NCI-H1048 (cell line): ENCODE results near the gene DIP2C.
"Not testable (repeated sequence)": the region's sequence is repeated elsewhere in the genome, so short reads cannot be mapped to it uniquely, and the experiment has no call there.

Source experiments
- DNase-seq: peaks from one replicate; lab custom pipeline; 2025; lab: John Stamatoyannopoulos, UW

DIP2C gene

DNA sequence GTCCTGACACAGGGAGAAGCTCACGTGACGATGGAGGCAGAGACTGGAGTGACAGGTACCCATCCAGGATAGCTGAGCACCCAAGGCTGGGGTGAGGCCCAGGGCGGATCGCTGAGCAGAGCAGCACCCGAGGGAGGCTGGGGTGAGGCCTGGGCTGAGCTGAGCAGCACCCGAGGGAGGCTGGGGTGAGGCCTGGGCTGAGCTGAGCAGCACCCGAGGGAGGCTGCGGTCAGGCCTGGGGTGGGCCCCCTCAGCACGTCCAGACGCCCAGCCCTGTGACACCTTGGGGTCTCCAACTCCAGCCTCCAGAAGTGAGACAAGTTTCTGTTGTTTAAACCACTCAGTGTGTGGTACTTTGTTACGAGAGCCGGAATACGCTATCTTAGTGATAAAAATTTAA, 318.0 kb downstream of the DIP2C start:
- no peak for DNase-seq

DNA sequence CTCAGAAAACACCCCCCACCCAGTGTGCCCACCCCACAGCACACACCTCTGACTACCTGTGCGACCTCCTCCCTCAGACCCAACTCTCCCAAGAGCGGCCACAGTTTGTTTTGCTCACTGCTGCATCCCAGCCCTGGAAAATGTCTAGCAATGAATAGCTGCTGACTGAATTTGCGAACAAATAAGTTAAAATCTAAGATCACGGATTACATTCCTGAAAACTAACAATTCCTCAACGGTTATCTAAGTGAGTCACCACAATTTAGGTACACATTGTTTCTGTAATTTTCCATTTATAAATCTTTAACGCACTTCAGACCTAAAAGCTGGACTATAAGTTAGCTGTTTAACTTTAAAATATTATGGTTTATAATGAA, 319.0 kb downstream of the DIP2C start:
- no peak for DNase-seq

DNA sequence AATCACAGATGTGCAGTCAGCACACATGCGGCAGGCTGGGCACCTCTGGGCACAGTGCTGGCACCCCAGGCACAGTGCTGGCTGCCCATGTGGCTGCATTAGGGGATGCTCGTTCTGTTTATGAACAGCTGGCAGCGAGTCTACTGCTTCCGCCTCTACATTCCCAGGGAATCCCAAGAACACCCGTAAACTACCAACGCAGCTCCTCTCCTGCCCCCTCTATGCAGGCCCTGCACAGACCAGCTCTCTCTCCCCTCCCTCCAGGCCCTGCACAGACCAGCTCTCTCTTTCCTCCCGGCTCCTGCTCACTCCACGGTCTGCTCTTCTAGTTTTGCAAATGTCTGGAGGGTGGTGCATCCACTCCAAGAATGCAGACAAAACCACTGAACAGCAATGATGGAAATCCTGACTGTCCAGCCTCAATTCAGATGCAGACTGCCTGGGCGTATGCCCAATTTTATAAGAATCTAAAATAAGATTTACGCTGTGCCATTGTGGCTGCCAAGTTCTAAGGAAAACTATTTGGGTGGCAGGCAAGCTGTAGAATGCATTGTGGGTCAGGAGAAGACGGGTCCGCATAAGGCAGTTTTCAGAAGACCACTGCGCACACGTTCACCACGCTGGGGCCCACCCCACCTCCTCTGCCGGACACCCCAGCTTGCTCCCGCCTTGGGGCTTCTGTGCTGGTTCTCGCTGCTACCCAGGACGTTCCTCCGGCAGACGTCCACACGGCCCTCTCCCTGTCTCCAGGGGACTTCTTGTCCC, 319.6 kb downstream of the DIP2C start:
- no peak for DNase-seq

DNA sequence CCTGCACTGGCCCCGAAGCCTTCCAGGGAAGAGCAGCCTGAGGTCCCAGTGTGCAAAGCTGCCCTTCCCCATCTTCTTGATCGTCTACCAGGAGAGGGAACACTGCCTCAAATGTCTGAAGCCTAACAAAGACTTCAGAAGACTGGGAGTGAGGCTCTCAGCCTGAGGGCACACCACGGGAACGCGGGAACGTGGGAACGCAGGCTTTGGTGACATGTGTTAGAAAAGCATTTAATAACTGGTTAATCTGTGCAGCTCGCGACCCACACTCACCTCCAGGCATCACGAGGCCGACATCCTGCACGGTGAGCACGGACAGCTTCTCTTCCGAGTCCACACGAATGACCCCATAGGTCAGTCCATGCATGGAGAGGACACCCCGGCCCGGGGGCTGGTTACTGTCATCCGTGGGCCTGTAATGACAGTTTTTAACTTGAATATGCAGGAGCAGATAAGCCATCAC, 320.2 kb downstream of the DIP2C start:
- DNase-seq: no peak

DNA sequence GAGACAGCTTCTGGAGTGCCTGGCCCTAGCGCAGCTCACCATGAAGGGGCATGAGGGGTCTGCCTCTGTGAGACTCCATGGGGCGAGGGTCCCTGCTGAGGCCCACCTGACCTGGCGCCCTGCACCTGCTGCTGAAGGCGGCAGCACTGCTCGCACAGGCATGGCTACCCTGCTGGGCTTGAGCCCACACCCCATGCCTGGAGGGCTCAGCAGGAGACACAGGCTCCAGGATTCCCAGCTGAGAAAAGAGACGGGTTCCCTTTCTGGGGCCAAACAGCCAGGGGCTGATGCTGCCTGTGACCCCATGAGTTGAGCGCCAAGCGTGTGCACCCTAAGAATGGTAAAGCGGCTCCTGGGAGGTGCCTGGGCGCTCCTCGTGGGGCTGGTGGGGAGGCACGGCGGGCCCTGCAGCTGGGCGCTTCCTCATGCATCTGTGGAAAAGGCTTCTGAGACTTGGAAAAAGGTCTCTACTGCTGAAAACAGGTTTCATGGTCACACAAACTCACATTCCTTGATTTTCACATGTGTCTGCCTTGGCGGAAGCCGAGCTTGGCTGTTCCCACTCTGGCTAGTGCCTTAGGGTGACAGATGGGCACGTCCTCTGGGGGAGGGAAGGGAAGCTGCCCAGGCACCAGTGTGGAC, 320.8 kb downstream of the DIP2C start:
- DNase-seq: no peak

DNA sequence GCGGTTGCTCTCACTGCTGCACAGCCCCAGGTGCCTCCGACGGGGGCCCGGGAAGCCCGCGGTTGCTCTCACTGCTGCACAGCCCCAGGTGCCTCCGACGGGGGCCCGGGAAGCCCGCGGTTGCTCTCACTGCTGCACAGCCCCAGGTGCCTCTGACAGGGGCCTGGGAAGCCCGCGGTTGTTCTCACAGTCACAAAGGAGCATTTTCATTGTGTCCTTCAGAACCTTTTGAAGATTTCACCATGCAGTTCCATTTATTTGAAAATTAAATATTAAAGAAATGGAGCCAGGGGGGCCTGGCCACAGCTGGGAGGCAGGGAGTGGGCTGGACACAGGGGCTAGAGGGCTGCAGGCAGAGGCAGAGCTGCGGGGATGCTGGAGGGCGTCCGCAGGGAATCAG, 321.4 kb downstream of the DIP2C start:
- DNase-seq: not testable (repeated sequence)

DNA sequence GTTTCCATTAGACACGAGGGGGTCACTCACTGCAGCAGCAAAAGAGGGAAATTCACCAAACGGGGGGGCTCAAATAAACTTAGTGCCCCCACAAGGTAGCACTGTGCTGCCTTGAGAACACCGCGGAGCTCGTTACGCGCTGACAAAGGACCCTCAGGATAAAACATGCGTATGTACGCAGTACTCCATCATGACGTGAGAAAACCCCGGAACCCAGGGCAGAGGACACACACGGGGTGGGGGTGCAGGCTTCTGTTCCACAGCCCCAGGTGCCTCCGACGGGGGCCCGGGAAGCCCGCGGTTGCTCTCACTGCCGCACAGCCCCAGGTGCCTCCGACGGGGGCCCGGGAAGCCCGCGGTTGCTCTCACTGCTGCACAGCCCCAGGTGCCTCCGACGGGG, 321.8 kb downstream of the DIP2C start:
- no peak for DNase-seq

DNA sequence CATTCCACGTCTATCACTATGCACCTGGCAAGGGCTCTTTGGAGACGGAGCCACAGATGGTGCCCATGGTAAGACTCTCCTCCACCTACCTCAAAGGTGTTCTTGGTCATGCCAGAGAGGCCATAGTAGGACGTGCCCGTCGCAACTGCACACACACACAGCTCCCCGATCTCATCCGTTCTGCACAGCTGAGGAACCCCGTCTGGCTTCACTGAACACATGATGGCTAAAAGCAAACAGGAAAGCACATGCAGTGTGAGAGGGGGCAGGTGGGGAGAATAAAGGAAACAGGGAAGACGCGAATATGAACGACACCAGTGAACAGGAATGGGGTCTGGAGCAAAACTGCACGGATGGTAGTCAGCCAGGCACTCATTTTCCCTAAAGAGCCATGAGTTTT, 323.3 kb downstream of the DIP2C start:
- no peak for DNase-seq

DNA sequence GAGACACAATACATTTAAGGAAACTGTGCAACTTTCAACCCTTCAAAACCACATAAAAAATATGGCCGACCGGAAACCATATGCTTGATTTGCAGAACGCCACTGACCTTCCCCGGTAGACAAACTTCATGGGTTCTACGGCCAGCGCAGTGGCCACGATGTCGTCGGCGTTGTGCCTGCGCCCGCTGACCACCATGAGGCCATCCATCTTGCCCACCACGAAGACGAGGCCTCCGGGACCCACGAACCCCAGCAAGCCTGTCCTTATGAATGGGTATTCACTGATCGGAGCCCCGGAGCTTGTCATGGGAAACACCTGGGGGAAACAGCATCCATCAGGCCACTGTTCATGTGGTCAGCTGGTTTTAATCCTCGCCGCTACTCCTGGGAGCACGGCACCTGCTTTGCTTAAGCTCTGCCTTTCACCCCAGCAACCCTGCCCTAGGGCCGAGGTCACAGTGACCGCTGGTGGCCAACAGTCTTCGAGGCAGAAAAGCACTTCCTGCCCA, 325.1 kb downstream of the DIP2C start:
- no peak for DNase-seq

DNA sequence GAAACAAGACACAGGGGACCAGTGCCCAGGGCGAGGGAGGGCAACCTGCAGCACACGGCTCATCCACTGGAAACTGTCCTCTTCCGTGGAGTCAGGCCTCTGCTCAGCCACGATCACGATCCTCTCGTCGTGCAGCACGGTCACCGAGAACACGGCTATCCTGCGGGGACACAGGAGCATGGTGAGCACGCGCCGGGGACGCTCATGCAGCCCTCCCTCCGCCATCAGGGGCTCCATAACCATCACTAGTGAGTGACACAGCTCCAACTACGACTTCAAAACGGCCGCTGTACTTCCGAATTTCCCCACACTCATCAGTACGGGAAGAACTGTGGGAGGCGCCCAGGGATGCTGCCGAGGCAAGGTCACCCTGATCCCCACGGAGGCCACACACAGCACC, 326.3 kb downstream of the DIP2C start:
- DNase-seq: no peak

DNA sequence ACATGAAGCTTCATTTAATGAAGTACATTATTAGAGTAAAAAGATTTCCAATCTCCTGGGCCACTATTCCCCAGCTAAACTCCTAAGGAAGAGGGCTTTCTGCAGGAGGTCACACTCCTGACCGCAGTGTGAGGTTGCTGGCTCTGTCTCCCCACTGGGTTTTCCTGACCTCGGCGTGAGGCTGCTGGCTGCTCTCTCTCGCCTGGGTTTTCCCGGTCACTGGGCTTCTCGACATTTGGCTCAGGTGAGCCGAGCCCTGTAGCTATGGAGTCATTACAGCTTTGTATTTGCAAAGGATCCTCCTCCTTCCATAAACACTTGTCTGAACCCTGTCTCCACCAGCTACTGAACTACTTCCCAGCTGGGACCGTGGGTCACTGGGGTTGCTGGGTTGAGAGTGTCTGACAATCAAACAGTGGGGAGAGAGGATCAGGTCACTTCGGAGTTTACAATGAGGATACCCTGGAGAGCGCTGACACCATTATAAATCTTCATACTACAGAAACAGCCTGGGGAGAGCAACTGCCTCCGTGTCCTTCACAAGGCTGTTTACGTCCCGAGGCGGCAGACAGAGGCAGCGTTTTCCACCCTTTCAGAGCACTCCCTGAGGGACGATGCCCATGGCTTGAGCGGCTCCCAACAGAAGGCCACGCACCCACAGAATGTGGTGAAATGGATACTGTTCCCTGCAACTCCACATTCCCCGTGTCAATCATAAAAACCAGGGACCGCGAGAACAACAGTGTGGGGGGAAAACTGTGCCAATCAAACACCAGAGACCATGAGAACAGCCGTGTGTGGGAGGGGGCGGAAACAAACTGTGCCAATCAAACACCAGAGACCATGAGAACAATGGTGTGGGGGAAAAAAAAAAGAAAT, 328.0 kb downstream of the DIP2C start:
- no peak for DNase-seq

DNA sequence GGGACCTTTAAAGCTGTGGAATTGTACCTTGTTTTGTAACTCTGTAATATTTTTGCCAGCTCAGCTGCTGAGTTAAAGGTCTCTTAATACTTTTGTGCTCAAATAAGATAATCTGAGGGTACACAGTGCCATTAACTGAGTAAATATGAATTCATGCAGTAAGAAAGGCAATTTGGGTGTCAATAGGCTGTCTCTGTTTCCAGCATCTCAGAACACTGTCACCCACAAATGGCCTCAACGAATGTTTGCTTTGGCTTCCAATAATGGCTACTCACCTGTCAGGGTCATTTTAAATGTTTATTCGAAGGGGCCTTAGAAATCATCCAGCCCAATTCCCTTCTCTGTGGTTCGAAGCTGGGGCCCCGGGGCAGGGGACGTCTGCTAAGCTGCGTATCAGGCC, 328.8 kb downstream of the DIP2C start:
- no peak for DNase-seq

DNA sequence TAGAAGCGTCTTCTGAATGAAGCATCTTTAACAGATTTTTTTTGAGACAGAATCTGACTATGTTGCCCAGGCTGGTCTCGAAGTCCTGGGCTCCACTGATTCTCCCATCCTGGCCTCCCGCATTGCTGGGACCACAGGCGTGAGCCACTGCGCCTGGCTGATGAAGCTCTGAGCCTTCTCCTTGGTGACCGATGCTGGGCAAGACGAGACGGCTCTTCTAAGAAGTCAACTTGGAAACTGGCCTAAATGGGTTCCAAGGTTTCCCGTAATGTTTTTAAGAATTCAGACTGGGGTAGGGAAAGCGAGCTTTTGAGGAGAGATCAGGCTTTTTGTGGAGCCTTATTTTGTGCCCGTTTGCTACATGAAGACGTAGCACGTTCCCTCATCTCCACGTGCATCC, 329.7 kb downstream of the DIP2C start:
- no peak for DNase-seq

DNA sequence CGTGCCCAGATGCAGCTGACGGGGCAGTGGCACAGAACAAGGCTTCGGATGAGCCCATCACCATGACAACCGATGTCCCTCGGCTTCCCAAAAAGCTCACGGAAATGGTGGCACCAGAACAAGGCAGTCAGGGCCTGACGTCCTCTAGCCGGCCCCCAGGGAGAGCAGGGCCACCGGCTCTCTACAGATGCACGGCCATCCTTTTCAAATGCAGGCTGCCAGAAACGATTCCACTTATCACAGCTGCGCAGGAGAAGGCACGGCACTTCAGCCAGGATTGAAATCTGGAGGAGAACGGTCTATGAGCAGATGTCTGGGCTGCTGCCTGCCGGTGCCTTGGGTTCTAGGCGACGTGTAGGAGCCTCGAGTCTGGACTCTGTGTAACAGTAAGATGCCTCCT, 330.4 kb downstream of the DIP2C start:
- DNase-seq: no peak

DNA sequence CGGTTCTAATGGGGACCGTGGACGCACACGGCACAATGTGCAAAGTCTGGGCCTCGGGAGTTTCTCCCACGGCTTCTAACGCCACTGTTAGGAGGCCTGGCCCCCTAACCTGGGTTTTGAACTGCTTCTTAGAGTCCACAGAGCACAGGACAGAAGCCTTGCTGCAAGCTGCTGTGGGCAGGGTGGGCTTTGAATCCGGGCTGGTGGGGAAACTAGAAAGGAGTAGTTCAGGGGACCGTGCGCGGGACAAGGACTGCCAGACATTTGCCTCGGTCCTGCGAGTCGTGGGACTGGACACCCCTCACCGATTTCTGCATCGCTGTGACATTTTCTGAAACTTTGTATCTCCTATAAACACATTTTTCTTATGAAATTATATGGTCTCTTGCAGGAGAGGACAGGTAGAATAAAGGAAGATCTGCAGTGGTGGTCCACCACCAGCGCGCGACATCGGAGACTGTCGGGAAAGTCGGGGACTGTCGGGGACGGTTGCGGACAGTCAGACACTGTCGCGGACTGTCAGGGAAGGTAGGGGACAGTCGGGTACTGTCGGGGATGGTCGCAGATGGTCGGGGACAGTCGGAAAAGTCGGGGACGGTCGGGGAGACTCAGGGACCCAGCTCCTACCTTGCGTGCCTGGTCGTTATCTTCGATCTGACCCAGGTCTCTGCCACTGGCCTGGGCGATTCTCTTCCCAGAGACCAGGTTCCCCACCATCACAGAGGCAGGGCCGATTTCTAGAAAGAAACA, 332.1 kb downstream of the DIP2C start:
- no peak for DNase-seq

DNA sequence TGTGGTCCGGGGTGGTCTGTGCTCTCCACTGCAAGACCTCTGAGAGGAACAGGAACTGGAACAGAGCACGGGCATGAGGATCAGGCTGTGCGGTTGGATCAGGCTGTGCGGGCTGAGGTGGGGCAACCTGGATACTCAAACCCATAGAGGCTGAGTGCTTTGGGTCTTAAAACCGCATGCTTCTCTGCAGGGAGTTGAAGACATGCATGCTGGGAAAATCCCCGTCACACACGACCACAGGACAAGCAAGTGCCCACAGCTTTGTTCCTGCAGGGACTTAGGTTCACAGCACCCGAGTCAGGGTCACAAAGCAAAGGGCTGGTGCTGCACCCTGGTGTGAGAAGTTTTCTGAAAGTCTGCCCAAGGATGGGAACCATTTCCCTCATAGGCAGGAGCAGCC, 333.0 kb downstream of the DIP2C start:
- DNase-seq: no peak

DNA sequence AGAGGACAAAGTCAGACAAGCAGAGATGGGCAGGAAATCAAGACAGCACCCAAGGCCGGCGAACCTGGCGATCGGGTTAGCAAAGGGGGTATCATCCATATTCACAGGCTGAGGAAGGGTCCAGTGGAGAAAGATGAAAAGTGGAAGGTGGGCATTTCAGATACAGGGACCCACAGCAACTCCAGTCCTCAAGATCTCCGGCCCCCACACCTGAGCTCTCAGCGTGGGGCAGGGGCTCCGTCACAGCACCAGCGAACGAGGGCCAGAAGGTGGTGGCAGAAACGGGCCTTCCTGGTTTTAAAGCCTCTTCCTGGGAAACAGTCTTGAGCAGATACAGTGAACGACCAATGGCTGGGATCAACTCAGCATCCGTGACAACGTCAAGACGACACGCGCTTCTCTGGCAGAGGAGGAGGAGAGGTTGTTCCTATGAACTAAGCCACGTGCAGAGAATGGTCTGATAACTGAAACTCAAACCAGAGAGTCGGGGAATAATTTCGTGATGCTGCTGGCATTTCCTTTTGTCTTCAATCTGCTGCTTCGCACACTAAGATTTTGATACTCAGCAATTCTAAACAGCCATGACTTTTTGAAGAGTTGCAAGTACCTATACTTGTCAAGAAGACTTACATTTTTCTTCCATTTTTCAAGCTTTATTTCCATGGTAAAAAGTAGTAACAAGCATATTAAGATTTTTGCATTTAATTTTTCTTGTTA, 334.4 kb downstream of the DIP2C start:
- no peak for DNase-seq

DNA sequence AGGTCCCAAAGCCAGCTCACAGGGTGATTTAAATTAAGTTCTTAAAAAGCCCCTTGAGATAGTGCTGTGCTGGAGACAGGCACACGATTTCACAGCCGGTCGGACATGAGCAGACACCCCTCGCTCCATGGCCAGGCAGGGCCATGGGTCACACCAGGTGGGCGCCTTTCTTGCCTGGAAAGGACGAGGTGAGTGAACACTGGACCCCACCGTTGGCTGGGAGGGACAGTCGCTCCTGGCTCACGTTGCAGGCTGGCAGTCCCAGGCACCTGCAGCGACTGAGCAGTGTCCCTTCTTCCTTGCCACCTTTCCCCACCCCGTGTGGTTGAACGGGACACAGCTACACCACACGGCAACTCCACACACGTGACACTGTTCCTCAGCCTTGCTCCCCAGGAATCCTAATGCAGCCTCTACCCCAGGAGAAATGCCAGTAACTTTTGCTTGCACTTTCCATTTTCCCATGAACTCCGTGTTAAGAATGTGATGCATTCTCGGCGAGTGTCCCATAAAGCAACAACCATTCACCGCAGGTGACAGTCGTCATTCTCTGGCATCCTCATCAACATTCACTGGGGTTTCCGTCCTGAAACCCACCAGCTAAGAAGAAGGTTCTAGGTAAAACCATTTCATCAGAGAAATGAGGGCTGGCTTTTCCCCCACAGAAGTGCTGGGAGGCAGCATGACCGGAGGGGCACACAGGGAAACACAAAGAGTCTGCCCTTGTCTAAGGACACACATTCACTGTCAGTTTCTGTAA, 336.8 kb downstream of the DIP2C start:
- DNase-seq: no peak

DNA sequence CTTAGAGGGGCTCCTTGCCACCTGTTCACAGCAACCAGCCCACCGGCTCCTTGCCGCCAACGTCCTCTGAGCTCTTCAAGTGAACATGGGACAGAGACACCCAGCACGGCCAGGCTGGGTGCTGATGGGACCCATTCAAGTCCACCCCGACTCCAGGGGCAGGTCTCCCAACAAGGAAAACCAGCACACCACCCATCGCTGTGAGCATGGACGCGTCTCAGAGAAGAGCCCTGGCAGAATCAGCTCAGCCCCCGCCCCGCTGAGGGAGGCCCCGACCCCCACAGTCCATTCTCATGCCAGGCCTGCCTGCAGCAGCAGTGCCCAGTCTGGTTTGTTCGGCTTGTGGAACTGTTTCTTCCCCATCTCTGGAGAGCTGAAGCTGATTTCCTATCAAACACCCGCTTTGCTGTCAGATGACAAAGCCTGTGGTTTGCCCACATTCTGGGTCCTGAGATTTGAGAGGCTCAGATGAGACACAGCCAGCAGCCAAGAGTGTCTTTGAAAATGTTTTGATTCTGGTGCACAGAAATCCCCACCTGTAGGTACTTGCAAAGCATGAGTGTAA, 337.6 kb downstream of the DIP2C start:
- no peak for DNase-seq

DNA sequence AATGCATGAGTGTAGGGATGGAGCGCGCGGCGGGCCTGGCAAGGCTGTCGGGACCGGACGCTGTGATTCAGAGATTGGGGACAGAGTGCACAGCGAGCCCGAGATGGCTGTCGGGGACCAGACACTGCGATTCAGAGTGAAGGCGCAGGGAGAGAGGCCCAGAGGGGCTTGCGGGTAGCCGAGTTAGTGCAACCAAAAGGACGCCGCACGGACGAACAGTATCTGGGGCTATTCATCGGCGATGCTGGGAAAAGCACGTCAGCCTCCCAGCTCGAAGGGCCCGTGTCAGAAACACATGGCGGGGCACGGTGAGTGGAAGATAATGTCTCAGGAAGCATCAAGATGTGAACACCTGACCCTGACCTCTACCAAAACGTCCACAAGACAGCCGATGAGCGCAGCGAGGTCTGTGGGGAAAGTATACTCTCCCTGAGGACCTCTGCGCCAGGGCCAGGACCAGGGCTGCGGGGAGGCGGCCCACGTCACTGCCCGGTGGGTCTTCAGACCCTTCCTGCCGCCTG, 338.4 kb downstream of the DIP2C start:
- no peak for DNase-seq
